NCI-H2196 treated with DMSO at 0.1 percent for 48 hours (cell line): Measurements from ENCODE around the gene MRS2.
"Not testable (repeated sequence)": the region's sequence is repeated elsewhere in the genome, so short reads cannot be mapped to it uniquely, and the experiment has no call there.

Source experiments
- DNase-seq: peaks from one replicate; lab custom pipeline; 2025; ENCODE audit not compliant: unreplicated experiment; lab: John Stamatoyannopoulos, UW

Gene MRS2

DNA sequence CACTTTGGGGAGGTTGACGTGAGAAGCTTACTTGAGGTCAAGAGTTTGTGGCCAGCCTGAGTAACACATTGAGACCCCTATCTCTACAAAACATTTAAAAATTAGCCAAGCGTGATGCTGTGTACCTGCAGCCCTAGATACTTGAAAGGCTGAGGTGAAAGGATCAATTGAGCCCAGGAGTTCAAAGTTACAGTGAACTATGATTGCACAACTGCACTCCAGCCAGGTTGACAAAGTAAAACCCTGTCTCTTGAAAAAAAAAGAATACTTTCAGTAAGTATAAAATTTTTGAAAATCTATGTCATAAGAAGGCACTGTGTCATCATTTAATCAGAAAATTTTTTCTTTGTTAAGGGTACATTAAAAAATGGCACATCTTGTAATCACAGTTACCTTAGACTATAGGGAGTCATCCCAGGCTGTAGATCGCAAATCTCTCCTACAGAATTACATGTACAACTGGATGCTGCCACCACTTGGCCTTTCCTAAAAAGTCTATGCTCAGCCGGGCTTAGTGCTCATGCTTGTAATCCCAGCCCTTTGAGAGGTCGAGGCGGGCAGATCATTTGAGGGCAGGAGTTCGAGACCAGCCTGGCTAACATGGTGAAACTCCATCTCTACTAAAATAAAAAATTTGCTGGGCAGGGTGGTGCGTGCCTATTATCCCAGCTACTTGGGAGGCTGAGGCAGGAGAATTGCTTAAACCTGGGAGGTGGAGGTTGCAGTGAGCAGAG lies 17.0 kb upstream of the MRS2 start:
- DNase-seq: no peak

DNA sequence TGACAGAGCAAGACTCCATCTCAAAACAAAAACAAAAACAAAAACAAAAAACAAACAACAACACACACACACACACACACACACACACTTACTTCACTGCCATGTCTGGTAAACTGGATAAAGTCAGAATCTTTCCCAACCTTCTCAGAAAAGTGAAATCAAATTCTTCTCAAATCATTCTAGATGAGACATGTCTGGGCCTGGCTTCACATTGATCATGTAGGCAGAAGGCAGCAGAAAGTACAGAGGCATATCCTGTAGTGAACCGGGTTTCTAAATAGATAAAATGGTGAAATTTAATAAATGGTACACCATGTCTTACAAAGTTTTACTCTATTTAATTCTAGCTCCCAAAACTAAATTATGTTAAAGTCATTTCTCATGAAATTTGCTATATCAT lies 14.9 kb upstream of the MRS2 start:
- no peak for DNase-seq

DNA sequence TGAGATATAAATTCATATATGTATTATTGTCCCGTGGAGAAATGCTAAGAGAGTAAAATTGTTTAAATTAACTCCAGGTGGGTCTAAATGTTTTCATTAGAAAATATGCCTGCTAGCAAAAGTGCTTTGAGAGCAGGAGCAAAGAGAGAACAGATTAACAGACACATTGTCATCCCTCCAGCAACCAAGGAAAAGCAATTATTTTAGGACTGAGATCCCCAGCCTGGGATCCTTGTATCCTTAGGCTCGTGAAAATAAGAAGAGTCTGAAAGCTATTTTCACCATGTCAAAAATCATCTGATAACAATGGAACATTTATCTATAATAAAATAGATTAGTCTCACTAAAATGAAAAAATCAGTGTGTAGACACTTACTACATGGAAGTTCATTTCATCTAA lies 11.5 kb upstream of the MRS2 start:
- DNase-seq: no peak

DNA sequence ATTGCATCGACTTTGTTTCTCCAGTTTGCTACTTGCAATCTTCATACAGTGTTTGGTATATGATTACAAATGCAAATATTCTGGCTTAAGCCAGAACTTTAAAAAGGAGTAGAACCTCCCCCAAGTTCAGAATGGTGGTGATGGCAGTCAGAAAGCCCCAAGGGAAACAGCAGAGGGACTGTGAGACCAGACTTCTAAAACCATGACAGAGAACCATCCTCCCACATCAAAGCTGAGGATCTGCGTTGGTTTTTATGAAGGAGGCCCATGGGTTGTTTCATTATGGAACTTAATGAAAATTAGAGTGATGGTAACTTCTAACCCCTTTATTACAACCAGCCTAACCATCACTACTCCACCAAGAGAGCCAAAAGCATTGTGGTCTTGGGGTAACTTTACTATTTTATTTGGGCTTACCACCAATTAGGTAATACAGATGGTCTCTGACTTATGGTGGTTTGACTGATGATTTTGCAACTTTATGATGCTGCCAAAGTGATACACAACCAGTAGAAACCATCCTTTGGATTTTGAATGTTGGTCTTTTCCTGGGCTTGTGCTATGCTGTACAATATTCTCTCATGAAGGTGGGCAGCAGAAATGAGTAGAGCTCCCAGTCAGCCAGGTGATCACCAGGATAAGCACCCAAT lies 10.9 kb upstream of the MRS2 start:
- no peak for DNase-seq

DNA sequence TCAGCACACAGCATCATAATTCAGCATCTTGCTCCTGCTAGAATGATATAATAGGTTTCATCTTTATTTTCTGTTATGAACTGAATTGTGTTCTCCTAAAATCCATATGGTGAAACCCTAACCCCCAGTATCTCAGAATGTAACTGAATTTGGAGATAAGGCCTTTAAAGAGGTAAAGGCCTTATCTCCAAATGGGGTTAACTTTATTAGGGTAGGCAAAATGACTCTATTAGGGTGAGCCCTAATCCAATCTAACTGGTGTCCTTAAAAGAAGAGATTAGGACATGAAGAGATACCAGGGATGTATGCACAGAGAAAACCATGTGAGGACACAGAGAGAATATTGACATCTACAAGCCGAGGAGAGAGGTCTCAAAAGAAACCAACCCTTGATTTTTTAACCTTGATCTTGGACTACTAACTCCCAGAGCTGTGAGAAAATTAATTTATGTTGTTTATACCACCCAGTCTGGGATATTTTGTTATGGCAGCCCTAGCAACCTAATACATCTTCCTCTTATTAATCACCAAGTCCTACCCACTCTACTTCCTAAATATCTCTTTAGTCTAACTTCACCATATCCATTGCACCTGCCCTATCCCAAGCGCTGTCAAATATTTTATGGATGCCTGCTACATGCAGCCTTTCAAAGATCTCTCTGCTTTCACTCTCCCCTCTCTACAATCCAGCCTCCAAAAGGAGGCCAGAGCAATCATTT lies 8.5 kb upstream of the MRS2 start:
- no peak for DNase-seq

DNA sequence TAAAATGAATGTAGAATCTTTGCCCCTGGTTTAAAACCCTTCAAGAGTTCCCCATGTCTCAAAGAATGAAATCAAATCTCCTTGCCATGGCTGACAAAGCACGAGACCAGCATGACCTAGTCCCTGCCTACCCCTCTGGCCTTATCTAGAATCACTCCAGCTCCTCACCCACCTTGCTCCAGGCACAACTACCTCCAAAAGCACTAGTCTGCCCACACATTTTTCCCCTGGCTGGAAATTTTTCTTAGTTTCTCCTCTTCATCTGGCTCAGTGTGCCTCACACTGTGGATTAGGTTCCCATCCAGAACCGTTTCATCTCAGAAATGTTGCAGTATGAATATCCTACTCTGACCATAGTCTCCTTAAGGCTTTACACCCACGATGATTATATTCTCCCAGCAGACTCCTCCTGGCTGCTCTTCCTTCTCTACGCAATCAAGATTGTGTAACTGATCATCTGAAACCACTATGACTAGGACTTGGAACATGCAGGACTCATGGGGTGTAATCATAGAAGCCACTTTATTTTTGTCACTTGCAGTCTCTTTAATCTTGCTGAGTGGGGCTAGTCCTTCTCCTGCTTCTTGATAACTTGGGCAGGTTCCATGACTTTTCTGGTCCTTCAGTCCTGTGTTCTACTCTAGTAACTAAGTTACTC lies 7.8 kb upstream of the MRS2 start:
- no peak for DNase-seq

DNA sequence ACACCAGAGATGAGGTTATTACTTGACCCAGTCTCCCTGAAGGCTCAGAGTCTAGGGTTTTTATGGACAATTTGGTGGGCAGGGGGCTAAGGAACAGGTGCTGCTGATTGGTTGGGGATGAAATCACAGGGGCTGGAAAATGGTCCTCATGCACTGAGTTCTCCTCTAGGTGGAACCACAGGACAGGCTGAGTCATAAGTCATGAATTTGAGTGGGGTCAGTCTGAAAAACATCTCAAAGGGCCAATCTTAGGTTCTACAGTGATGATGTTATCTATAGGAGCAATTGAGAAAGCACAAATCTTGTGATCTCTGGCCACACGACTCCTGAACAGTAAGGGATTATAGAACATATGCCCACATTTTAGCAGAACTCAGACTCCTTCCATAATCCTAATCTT lies 5.9 kb upstream of the MRS2 start:
- DNase-seq: no peak

DNA sequence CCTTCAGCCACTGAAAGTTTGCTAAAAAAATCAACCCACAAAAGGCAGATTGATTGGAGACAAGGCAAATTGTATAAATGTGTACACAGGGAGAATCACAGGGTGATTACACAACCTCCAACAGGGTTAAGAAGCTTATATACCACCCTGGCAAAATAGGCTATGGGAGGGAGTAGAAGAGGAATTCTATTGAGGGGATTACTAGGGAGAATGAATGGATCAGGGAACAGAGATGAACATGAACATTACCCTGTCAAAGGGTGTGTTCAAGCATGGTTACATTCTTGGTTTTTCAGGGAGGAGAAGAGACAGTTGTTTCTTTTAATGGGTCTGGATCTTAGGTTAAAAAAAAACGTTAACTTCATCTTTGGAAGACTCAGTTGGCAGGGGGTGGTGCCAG lies 5.1 kb upstream of the MRS2 start:
- no peak for DNase-seq

DNA sequence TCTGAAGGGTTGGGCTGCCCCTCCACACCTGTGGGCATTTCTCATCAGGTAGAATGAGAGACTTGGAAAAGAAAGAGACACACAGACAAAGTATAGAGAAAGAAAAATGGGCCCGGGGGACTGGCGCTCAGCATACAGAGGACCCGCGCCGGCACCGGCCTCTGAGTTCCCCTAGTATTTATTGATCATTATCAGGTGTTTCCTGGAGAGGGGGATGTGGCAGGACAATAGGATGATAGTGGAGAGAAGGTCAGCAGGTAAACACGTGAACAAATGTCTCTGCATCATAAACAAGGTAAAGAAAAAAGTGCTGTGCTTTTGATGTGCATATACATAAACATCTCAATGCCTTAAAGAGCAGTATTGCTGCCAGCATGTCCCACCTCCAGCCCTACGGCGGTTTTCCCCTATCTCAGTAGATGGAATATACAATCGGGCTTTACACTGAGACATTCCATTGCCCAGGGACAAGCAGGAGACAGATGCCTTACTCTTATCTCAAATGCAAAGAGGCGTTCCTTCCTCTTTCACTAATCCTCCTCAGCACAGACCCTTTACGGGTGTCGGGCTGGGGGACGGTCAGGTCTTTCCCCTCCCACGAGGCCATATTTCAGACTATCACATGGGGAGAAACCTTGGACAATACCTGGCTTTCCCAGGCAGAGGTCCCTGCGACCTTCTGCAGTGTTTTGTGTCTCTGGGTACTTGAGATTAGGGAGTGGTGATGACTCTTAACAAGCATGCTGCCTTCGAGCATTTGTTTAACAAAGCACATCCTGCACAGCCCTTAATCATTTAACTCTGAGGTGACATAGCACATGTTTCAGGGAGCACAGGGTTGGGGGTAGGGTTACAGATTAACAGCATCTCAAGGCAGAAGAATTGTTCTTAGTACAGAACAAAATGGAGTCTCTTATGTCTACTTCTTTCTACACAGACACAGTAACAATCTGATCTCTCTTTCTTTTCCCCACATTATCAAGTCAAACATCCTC lies 2.4 kb upstream of the MRS2 start:
- not testable (repeated sequence) for DNase-seq

DNA sequence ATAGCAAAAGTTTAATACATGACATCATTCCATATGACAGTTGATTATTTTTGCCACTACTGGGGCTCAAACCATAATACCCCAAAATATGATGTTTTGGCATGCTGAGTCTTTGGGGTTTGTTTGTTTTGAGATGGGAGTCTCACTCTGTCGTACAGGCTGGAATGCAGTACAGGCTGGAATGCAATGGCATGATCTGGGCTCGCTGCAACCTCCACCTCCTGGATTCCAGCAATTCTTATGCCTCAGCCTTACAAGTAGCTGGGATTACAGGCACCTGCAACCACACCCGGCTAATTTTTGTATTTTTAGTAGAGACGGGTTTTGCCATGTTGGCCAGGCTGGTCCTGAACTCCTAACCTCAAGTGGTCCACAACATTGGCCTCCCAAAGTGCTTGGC lies 1.3 kb upstream of the MRS2 start:
- no peak for DNase-seq

DNA sequence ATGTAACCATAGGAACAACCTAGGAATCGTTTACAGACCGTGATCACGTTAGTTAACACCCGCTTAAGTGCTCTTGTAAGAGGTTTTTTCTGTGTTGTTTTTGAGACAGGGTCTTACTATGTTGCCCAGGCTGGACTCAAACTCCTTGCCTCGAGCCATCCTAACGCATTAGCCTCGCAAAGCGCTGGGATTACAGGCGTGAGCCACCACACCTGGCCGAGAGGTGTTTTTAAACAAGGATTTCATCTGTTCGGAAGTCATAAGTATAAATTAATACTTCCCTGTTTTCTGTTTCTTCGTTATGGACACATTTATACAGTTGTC lies 727 bp downstream of the MRS2 start:
- DNase-seq: no peak

DNA sequence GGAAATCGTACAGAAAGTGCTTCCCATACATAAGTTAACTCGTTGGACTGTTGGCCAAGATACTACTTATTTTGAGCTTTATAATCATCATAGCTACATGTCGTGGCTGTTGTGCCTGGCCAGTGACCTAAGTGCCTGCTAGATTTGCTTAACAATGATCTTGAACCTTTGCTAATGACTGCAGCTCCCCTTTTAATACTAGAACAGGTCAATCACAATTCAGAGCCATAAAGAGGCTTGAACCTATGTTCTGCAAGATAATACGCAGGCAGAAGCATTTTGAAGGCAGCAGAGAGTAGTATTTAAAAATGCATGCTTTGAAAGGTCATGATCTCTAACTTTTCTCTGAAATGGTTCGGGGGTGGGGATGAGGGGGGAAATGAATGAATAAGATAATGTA lies 2.5 kb downstream of the MRS2 start:
- DNase-seq: no peak

DNA sequence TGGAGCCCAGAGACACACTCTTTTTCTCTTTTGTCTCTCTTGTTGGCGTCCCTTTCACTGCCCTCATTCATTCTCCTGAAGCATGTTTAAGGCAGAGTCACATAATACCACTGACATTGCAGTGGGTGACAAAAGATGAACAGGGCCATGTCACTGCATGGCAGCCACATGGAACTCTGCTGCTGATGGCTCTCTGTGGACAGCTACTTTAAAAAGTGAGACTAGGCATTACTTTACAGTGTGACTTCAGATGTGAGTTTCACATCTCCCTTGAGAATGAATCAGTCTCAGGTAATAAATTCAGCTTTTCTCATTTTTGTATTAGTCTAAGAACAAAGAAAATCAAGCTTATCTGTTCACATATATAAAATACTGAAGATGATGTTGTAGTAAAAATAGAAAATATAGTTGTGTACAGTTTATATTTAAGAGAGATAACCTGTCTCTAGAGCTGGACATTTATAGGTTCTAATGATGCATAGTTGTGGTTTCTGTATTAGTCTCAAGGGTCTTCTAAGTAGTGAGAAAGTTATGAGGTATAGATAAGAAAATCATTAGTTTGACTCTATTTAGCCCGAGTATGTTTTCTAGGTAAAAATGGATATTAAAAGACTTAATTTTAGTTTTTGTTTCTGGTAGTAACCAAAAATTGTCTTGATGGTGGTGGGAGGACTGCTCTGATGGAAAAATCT lies 6.1 kb downstream of the MRS2 start:
- DNase-seq: no peak

DNA sequence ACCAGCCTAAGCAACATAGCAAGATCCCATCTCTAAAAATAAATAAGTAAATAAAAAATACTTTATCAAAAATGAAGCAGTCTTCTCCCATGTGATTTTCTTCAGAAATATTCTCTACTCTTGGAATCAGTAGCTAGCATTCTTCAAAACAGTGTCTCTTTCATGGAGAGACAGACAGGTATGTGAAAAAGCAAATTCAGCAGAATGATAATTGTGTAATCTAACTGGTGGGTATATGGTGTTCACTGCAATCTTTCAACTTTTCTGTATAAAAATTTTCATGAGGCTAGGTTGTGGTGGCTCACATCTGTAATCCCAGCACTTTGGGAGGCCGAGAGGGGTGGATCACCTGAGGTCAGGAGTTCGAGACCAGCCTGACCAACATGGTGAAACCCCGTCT lies 7.9 kb downstream of the MRS2 start:
- DNase-seq: no peak

DNA sequence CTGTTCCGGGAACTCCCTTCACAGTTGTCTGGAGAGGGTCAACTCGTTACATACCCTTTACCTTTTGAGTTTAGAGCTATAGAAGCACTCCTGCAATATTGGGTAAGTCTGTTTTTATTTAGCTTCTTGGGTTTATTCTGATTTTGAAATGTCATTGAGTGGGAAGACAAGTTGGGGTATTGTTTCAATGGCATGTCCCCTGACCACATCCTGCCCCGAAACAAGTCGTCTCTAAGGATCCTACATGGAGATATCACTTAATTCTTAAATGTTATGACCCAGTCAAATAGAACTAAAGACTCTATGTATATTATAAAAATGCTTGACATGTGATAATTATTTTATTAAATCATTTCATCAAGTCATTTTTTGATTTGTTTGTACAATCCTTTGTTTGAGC lies 9.6 kb downstream of the MRS2 start:
- no peak for DNase-seq

DNA sequence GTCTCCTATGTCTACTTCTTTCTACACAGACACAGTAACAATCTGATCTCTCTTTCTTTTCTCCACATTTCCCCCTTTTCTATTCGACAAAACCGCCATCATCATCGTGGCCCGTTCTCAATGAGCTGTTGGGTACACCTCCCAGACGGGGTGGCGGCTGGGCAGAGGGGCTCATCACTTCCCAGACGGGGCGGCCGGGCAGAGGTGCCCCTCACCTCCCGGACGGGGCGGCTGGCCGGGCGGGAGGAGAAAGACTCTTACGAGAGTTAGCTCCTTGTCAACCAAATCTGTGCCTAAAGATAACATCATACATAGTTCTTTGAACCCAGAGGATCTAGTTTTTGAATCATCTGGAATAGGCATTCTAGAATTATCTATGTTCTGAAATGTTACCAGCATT lies 11.8 kb downstream of the MRS2 start:
- not testable (repeated sequence) for DNase-seq

DNA sequence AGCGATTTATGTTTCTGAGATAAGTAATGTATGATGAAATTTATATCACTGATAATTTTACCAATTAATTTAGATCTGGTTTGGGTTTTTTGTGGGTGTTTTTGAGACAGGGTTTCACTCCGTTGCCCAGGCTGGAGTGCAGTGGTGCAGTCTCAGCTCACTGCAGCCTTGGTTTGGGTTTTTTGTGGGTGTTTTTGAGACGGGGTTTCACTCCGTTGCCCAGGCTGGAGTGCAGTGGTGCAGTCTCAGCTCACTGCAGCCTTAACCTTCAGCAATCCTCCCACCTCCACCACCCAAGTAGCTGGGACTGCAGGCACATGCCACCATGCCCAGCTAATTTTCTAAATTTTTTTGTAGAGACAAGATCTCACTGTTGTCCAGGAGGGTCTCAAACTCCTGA lies 13.0 kb downstream of the MRS2 start:
- DNase-seq: no peak

DNA sequence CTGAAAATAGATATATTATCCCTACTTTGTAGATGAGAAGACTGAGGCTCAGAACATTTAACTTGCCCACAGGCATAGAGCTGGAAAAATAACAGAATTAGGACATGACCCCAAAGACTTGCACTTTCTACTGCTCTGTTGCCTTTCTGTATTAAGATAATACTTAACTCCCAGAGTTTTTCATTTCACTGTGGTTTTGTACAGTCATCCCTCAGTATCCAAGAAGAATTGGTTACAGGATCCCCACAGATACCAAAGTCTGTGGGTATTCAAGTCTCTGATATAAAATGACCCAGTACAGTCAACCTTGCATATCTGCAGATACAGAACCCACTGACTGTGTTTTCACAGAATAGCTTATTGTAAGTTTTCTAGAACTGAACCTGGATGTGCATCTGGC lies 16.8 kb downstream of the MRS2 start:
- DNase-seq: no peak

DNA sequence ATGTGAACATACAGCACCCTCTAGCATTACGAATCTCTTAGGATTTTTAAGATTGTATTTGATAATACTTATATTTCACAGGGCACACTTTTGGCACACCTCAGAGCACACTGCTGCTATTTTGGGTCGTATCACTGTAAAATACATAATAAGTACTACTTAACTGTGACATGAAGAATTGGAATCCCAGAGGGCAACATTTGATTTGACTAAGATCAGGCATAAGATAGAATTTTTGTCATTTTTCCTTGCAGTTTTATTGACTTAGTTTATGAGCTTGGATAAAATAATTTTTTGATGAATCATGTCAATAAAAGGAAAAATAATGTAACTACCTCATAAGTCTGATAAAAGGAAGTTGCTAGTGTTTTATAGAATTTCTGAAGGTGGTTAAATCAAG lies 22.4 kb downstream of the MRS2 start:
- DNase-seq: no peak

DNA sequence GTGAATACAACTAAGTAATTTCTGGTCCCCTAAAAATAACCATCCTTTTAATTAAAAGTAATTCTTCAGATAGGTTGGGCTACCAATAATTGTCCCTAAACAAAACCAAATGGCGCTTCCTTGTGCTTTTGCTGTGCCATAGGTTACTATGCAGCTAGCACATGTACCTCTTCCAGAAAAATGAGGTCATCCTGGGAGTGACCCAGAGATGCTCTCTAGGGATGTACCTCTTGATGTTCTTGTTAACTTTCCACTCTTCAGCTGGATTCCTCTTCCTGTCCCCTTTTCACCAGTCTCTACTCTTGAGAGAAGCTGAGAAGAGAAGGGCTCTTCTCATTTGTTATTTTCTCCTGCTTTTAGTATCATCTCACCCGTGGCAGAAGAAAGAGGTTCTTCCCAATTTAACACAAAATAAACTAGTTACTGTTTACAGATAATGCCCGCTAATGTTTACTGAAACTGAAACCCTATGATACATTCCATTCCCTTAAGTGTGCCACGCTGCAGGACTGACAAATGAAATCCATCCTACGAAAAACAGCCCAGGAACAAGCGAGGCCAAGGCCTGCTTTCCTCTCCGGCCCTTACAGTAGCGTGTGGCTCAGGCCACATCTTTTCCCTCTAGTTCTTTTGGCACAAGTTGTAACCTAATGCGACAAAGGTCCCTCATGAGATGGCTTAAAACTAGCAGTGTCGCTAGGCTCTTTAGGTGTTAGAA lies 24.2 kb downstream of the MRS2 start:
- DNase-seq: no peak
